ENCODE measurements around the gene IQCF5.

DNA sequence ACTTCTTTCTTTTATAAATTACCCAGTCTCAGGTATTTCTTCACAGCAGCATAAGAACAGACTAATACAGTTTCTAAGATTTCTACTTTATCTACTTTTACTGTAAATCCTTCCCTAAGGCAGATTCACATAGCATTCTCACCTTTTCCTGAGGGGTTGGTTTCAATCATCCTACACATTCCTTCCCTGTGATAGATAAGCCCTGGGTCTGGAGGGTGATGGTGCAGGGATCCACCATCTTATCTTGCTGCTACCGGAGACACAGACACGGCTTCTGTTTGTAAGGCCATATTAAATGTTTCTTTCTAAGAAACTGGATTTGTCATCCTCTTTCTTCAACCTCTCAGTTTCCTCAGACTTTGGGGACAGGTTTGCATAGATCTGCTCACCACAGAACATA lies 6.1 kb downstream of the IQCF5 start:
- TF ChIP-seq, protein P1, sequence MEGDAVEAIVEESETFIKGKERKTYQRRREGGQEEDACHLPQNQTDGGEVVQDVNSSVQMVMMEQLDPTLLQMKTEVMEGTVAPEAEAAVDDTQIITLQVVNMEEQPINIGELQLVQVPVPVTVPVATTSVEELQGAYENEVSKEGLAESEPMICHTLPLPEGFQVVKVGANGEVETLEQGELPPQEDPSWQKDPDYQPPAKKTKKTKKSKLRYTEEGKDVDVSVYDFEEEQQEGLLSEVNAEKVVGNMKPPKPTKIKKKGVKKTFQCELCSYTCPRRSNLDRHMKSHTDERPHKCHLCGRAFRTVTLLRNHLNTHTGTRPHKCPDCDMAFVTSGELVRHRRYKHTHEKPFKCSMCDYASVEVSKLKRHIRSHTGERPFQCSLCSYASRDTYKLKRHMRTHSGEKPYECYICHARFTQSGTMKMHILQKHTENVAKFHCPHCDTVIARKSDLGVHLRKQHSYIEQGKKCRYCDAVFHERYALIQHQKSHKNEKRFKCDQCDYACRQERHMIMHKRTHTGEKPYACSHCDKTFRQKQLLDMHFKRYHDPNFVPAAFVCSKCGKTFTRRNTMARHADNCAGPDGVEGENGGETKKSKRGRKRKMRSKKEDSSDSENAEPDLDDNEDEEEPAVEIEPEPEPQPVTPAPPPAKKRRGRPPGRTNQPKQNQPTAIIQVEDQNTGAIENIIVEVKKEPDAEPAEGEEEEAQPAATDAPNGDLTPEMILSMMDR (IDR thresholded peaks at IDR 0.05) = no peak
- TF ChIP-seq EP300 (IDR thresholded peaks at IDR 0.05) = no peak
- TF ChIP-seq POLR2A (IDR thresholded peaks at IDR 0.05) = no peak
- no peak for TF ChIP-seq POLR2AphosphoS5 (IDR thresholded peaks at IDR 0.05)

Measured in sigmoid colon (tissue), 4 donors.